HG03469 (cell line): Measurements from ENCODE around the gene PIWIL4.
A peak's percentile ranks its signal among the peaks of the same experiment; 100 is the strongest.

Experiments used
- ATAC-seq: cut with Tn5 transposase; IDR thresholded peaks from one replicate; pipeline ENCODE4 v1.9.1; 2021; ENCODE audit warnings: mild to moderate bottlenecking, moderate library complexity, moderate number of reproducible peaks; ENCODE audit not compliant: unreplicated experiment

PIWIL4 gene

DNA sequence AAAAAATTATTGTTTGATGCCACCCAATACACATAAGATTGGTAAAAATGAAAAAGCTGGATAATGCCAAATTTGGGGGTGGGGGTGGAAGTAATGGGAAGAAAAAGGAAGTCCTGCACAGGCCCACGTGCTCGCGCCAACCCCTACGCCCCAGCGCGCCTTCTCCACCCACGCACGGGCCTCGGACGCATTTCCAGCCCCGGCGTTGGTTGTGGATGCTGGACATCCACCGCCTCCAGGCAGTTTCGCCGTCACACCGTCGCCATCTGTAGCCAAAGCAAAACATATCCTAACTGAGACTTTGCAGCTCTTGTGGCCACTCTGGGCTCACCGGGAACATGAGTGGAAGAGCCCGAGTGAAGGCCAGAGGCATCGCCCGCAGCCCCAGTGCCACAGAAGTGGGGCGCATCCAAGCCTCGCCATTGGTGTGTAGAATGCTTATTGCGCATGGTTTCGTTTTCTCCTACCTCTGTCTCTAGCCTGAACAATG is at the start of gene PIWIL4:
Gene PIWIL4 (plus strand): TSS at position 188 of the 490 bp plus-strand sequence. CDS start 151 bp downstream, at position 339.
- no peak for ATAC-seq

DNA sequence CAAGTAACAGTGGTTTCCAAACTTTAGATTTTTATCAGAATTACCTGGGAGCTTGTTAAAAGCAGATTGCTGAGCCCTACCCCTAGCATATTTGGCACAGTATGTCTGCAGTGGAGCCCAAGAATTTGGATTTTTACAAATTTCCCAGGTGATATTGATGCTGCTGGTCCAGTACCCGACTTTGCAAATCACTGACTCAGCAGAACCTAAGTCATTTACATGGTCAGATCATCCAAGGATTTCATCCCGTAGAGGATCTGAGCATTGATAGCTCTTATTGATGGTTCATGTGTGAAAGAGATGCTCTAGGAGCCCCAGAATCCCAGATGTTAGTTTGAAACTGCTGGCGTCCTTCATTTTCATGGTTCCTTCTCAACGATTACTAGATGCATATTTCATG is 48.9 kb upstream of the PIWIL4 start:
- ATAC-seq, result no peak

DNA sequence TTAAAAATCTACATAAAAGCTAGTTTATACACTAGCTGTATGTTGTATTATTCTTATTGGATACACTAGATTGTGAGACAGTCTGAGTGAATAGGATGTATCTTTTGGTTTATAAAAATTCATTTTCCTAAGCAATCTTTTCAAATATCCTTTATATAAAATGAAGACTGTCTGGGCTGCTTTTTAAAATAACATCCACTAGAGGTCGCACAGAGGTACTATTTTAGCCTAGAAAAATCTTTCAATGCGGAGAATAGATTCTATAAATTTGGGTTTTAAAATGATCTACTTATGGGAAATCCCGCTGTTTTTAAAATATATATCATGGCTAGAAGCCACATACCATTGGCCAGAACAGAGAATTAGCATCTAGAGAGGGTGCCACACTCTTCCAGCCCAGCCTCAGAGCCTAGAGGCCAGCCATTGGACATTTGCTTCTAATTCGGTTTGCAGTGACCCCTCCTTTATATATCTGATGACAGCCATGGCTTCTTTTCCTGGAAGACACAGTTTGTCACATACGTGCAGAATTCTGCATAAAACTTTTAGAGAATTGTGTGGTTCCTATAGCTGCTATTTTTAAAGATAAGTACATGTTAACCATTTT is 47.6 kb upstream of the PIWIL4 start:
- no peak for ATAC-seq

DNA sequence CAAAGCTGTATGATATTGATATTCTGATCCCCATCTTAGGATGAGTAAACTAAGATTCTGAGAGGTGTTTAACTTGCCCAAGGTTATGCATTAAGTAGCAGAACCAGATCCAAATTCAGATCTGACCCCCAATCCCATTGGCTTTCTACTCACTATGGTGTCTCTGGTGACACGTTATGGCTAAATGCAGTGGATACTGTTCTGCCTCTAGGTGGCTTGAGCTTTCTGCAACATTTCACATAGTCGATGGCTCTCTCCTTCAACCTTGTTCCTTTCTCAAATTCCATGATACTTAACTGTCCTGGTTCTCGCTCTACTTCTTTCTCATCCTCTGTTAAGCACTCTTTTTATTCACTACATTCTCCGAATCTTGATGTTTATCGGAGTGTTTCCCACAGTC is 45.5 kb upstream of the PIWIL4 start:
- peak; percentile 68 for ATAC-seq

DNA sequence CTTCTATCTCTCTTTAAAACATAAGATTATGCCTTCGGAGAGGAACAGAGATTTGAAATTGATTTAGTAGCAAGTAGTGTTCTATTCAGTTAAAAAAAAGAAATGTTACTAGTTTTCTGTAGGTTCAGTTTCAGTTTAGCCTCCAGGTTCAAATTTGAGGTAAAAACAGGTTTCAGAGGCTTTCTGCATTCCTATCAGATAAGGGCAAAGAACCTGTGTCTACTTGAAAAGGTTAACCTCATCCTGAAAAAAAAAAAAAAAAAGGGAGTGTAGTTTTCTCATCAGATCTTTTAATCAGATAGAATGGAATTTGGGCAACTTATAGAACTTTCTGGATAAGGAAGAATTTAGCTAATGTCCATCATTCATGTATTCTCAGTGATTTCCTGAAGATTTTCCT is 42.8 kb upstream of the PIWIL4 start:
- ATAC-seq, result no peak

DNA sequence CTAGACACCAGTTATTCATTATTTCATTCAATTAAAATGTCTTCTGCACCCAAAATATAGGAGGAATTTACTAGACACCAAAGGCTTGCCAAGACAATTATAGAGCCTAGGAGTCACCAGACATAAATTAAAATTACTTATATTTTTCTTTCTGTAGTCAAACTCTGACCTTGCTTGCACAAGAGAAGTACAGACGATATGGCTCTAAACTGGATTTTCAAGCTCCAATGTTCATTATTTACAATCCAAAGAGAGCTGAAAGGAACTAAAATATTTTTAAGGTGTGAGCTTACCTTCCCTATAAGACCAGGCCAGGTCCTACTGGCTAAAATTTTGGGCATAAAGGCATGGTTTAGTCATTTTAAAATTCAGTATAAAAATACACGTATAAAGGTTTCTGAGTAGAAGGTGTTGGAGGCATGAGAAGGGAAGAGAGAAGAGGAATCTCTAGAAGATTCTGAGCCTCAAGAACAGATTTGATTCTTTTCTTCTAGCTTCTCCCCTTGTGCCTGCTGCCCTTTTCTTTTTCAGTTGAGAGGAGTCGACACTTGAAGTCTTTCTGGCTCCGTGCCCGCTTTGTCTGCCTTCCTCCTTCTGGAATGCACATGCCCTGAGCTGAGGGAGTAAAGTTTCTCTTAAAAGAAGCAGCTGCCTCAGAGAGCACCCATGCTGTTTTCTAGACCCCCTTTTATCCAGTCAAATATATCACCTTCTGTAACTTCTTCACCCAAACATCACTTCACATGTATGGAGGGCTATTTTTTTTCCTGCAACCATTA is 41.4 kb upstream of the PIWIL4 start:
- ATAC-seq, result no peak

DNA sequence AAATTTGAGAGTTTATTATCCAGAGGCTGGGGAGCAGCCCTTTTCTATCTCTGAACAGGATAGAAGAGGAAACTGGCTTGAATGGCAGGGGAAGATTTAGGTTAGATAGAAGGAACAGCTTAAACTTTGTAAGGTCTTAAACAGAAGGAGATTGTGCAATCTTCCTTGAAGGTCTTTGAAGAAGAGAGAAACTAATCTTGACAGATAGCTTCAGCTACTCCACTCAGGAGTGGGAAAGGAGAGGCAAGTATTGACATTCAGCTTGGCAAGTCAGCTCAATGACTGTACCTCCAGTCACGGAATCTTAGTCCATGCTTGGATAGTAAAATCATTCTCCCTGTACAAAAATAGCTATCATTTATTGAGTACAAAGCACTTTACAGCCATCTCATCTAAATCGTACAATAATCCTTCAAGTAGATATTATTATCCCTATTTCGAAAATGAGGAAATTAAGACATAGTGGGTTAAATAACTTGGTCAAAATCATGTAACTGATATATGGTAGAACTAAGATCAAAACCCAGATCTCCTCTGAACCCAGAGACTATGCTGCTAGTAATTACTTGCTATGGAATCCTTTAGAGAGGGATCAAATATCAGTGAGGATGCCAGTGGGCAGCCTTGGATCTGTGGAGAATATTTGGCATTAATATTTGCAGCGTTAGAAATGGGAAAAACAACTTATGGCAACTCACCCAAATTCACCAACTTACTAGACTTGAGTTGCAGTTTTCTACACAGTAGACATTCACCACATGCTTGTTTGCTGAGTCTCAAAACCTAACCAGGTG is 40.3 kb upstream of the PIWIL4 start:
- no peak for ATAC-seq

DNA sequence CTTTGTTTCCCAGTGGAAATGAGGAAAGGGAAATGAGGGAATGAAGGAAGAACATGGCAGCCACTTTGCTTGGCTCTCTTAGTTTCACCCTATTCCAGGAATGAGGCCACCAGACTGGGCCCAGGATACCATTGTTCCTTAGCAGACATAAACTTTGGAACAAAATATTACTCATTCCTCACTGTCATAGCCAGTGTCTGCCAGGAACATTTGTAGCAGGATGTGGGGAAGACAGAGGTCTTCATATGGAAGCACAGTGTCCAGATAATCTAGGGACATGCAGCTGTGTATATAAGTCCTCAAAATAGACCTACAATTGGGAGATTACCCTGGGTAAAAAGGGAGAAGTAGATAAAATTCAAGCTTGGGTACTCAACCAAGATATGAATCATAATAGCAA is 38.6 kb upstream of the PIWIL4 start:
- ATAC-seq, result no peak

DNA sequence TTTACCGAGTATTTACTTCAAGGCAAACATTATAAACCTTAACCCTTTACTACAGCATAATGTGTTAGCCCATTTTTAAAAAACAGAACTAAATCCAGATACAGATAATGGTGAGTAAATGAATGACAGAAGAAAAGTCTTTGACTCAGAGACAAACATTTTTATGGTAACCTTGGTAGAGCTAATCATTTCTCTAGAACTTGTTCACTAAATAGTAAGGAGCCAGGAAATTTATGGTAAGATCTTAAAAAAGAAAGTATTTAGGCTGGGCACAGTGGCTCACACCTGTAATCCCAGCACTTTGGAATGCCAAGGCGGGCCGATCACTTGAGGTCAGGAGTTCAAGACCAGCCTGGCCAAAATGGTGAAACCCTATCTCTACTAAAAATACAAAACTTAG is 35.0 kb upstream of the PIWIL4 start:
- no peak for ATAC-seq

DNA sequence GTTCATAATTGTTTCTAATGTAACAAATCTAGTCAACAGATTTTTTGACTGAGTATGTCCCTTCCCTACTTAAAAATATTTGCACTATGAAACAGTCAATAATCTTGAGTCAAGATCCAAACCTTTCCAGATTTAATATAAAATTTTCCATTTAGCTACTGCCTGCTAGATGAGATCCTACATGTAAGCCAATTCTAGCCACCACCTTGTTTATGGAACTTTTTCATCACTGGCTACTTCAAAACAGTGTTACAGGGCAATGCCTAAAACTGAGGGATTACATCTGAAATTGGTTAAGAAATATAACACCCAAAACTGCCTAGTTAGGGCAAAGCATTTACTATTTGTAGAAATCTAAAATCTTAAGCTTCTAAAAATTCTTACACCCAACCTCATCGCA is 34.0 kb upstream of the PIWIL4 start:
- no peak for ATAC-seq

DNA sequence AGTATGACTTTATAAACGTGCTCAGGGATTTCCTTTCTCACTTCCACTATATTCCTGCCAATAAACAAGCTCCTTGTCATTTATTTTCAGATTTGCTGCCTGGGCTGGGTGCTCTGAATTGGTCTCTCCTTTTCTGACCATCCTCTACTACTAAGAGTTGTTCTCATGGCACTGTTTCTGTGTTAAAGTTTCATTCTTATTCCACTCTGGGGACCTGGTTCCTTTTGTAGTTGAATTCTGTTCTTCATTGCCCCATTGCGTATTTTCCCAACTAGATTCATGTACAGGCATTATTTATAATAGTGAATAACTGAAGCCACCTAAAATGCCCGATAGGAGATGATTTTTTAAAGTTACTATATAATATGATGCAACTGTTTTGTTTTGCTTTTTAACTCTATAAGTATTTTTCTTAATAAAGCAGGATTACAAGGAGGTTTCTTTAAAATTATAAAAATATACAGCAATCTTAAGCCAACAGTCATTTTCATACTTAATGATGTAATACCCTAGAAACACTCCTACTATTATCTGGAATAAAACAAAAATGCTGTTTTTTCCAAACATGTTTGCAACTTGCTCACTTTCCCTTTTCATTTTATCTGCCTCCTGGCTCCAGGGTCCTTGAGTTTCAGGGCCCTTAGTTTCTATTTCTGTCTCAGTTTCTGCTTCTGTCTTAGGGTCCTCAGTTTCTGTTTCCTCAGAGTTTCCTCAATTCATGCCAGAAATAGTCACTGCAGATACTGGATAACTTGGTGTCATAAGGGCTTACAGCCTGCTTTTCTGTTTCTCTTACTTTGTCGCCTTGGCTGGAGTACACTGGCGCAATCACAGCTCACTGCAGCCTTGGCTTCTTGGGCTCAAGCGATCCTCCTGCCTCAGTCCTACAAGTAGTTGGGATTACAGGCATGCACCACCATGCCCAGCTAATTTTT is 33.2 kb upstream of the PIWIL4 start:
- no peak for ATAC-seq

DNA sequence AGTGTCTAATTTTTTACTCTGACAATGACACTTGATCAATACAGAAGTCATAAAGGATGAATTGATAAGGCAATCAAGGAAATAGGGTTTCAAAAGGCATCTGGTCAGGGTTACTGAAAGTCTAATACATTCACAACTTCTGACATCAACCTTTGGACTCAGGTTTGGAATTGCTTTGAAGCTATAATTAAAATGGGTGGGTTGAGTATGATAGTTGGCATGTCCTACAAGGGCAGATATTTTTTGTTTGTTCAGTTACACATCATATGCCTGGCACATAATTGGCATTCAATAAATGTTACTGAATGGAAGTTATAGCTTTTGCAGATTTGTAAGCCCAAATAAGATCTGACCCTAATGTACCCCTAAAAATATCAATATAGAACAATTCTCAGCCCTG is 30.8 kb upstream of the PIWIL4 start:
- no peak for ATAC-seq

DNA sequence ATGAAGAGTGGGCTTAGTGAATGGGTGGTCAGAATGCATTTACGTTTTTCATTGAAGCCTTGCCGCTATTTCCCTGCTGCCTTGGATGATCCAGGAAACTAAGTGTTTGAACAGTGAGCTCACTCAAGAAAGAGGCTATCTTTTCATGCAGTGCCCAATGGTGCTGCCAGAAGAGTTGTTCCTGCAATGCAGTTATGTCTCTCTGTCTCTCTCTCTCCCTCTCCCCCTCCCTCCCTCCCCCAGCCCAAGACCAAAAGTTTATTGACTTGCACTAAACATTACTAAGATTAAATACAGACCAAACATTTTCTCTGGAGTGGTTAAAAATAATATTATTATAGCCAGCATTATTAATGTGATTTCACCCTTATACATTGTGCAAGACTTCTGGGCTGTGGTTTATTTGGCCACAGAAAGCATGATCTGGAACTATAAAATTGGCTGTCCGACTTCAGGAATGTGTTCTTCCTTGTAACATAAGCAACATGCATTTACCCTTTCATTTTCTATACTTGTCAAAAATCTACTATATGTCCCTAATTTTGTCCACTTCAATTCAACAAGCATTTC is 30.1 kb upstream of the PIWIL4 start:
- no peak for ATAC-seq

DNA sequence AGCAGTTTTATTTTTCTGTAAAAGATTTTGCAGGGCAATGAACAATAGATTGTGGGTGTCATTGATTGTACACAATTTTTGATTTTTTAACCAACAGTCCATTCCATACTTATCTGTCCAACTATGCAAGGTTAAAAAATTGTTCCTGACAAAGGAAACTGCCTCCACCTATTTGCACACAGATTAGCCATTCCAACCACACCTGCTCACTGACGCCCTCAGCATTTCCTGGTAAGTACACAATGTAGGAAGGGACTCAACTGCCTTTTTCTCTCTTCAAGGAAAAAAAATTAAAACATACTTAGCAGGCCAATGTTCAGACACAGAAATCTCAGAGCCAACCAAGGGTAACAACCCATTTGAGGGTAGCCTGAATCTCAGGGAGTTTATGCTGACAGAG is 27.7 kb upstream of the PIWIL4 start:
- ATAC-seq, result no peak

DNA sequence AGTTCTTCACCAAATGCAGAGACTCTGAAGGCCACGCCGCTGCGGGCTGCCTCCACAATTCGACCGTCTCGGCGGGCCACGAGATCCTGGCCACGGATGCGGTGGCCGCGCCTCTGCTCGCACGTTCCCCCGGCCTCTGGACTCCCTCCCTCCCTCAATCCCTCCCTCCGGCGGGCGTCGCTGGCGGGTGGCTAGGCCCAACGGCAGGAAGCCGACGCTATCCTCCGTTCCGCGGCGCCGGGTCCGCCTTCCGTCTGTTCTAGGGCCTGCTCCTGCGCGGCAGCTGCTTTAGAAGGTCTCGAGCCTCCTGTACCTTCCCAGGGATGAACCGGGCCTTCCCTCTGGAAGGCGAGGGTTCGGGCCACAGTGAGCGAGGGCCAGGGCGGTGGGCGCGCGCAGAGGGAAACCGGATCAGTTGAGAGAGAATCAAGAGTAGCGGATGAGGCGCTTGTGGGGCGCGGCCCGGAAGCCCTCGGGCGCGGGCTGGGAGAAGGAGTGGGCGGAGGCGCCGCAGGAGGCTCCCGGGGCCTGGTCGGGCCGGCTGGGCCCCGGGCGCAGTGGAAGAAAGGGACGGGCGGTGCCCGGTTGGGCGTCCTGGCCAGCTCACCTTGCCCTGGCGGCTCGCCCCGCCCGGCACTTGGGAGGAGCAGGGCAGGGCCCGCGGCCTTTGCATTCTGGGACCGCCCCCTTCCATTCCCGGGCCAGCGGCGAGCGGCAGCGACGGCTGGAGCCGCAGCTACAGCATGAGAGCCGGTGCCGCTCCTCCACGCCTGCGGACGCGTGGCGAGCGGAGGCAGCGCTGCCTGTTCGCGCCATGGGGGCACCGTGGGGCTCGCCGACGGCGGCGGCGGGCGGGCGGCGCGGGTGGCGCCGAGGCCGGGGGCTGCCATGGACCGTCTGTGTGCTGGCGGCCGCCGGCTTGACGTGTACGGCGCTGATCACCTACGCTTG is 23.2 kb upstream of the PIWIL4 start, which contains the start of gene FUT4:
Gene FUT4 (plus strand): TSS at position 227 of the 951 bp plus-strand sequence. CDS start 213 bp downstream, at position 440.
- peak; percentile 76 for ATAC-seq

DNA sequence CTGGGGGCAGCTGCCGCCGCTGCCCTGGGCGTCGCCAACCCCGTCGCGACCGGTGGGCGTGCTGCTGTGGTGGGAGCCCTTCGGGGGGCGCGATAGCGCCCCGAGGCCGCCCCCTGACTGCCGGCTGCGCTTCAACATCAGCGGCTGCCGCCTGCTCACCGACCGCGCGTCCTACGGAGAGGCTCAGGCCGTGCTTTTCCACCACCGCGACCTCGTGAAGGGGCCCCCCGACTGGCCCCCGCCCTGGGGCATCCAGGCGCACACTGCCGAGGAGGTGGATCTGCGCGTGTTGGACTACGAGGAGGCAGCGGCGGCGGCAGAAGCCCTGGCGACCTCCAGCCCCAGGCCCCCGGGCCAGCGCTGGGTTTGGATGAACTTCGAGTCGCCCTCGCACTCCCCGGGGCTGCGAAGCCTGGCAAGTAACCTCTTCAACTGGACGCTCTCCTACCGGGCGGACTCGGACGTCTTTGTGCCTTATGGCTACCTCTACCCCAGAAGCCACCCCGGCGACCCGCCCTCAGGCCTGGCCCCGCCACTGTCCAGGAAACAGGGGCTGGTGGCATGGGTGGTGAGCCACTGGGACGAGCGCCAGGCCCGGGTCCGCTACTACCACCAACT is 22.4 kb upstream of the PIWIL4 start:
- ATAC-seq, result peak; percentile 1

DNA sequence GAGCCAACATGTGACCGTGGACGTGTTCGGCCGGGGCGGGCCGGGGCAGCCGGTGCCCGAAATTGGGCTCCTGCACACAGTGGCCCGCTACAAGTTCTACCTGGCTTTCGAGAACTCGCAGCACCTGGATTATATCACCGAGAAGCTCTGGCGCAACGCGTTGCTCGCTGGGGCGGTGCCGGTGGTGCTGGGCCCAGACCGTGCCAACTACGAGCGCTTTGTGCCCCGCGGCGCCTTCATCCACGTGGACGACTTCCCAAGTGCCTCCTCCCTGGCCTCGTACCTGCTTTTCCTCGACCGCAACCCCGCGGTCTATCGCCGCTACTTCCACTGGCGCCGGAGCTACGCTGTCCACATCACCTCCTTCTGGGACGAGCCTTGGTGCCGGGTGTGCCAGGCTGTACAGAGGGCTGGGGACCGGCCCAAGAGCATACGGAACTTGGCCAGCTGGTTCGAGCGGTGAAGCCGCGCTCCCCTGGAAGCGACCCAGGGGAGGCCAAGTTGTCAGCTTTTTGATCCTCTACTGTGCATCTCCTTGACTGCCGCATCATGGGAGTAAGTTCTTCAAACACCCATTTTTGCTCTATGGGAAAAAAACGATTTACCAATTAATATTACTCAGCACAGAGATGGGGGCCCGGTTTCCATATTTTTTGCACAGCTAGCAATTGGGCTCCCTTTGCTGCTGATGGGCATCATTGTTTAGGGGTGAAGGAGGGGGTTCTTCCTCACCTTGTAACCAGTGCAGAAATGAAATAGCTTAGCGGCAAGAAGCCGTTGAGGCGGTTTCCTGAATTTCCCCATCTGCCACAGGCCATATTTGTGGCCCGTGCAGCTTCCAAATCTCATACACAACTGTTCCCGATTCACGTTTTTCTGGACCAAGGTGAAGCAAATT is 21.7 kb upstream of the PIWIL4 start:
- ATAC-seq, result no peak

DNA sequence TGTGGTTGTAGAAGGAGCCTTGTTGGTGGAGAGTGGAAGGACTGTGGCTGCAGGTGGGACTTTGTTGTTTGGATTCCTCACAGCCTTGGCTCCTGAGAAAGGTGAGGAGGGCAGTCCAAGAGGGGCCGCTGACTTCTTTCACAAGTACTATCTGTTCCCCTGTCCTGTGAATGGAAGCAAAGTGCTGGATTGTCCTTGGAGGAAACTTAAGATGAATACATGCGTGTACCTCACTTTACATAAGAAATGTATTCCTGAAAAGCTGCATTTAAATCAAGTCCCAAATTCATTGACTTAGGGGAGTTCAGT is 21.1 kb upstream of the PIWIL4 start:
- no peak for ATAC-seq
